HK-2 (cell line): ENCODE results near the gene COBLL1.
"Not testable (repeated sequence)": the region's sequence is repeated elsewhere in the genome, so short reads cannot be mapped to it uniquely, and the experiment has no call there.

Source experiments
- DNase-seq: peaks from one replicate; pipeline ENCODE4 v3.0.0-alpha.2; 2018; ENCODE audit not compliant: unreplicated experiment

Gene COBLL1

GRCh38 chr2:164711766-164712138, 129.9 kb downstream of the COBLL1 start:
- no peak for DNase-seq

- no peak for DNase-seq
These were observed 130.5 kb downstream of the COBLL1 start for GRCh38 chr2:164710837-164711765.

DNA sequence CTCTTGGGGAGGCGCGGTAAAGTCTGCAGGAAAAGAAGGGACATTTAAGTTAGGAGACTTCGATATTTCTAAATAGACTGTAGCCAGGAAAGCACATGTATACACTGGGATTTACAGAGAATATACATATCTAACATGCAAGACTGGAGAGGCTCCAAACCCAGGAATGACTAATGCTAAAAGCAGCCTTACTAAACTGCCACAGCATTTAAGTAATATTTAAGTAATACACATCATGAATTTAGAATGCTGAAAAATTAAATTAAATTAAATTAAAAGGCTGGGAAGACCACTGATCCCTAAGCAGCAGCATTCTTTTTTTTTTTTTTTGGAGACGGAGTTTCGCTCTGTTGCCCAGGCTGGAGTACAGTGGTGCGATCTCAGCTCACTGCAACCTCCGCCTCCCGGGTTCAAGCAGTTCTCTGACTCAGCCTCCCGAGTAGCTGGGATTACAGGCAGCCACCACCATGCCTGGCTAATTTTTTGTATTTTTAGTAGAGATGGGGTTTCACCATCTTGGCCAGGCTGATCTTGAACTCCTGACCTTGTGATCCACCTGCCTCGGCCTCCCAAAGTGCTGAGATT, 131.3 kb downstream of the COBLL1 start:
- DNase-seq = not testable (repeated sequence)

DNA sequence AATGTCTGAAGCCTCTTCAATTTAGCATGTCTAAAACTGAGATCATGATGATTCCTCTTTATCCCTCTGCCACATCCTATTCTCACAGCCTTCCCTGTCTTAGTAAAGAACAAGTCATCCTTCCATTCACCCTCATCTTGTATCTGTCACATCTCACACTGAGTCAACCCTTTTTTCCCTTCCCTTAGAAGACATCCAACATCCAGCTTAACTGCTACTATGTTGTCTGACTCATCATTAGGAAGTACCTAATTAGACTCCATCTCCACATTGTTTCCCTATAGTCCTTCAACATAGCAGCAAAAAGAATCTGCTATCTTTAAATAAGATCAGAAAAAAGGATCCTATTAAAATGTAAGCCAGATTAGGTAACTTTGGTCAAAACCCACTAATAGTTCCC, 135.1 kb downstream of the COBLL1 start:
- DNase-seq = no peak

DNA sequence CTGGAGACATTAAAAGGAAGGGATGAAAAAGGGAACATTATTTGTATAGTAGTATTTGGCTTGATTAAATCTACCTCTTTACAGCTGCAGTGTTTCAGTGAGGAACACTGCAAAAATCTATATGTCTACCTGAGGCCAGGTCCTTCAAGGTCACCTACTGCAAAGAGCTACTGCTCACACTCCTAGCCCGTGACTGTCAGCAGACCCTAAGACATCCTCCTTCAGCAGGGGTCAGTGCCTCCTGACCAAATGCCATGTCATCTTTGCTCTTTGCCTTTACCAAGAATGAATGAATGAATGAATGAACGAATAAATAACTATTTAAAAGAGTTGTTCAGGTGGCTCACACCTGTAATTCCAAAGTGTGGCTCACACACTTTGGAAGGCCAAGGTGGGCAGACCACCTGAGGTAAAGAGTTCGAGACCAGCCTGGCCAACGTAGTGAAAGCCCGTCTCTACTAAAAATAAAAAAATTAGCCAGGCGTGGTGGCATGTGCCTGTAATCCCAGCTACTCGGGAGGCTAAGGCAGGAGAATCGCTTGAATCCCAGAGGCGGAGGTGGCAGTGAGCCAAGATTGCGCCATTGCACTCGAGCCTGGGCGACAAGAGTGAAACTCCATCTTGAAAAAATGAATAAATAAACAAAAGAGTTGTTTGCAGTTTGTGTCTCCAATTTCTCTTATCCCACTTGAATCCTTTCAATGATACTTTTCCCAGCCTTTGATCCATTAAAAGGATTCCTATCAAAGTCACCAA, 136.0 kb downstream of the COBLL1 start:
- DNase-seq = no peak

DNA sequence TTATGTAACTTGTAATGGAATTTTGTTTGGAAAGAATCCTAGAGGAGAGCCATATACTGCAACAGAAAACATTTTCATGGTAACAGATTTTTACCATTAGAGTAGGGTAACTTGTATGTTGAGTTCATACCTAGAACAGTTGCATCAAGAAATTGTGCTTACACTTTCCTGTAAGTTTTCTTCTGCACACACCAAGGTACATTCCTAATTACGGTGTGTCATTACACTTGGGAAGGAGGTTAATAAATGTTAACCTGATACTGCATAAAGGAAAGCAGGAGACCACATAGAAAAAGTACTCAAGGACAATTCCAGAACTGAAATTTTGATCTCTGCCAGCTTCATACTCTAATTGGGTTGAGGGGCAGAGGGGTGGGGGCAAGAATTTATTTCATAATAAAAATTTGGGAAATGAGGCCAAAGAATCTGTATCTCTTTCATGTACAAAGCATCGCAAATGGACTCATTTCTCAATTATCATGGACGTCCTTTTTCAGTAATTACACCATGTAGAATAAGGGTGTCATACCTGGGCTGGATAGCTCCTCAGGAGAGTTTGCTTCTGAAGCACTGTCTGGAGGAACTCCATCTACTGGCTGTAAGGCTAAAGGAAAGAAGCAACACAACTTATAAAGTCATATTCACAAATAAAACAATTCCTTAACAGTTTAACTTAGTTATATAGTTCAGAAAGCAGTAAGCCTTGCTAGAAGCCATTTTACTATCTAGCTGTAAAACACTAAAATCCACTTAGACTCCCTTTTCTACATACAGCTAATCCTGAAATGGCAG, 137.5 kb downstream of the COBLL1 start:
- DNase-seq = no peak

DNA sequence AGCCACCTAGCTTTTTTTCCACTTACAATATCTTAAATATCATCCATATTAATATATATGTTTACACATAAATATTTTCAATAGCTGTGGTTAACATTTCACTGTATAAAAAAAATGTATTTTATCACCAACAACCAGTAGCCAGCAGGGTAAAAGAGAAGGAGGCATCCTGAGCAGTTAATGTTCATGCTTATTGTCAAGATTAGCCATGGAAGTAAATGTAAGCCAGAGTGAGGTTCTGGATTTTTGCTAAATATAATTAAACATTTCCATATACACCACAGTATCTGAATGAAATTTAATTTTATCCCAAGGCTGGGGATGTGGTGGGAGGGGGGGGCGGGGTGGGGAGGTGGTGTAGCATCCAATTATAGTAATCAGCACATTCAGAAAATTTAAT, 140.1 kb downstream of the COBLL1 start:
- DNase-seq = no peak

- DNase-seq = no peak
These were observed 141.2 kb downstream of the COBLL1 start for GRCh38 chr2:164700390-164700789.

DNA sequence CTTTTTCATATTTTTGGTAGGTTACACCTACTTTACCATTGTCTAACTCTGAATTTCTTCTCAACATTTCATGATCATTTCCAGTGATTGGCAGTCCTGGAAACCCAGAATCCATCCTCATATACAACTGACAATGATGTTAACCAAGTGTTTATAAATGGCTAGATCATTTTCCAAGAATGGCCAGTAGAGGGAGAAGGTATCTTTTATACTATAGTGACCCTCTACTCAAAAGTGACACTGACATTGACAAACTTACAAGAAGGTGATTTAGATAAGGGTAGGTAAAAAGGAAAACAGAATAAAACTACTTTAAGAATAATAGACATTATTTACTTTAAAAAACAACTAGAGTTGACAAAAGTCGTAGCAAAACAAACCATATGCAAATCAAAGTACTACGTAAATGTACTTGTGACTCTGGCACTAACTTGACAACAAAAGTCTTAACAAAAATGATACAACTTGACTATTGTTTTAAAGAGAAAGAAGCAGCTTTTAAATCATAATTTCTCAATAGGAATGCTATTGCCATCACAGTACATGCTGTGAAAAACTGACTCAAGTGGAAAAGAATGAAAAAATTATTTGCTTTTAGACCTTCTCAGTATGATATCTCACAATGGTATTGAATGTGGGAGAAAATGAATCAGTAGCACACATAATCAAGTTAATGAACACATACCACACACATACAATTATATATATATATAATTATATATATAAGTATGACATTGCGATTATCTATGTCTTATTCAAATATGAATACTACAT, 143.7 kb downstream of the COBLL1 start:
- no peak for DNase-seq

DNA sequence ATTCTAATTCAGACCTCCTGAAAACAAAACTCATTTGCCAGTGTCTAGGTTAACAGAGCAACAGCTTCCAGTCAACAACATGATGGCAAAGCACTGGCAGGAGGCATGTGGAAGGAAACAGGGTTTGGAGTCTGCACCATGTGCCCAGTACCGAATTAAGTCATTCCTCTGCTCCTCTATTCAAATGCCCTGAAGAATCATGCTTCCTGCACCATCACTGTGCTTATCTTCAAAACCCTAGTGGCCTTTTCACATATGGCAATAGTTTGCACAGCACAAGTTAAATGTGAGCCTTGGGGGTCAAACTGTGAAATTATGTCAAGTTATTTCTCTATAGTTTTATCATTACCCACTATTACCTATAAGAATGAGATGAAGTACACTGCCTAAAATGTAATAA, 145.0 kb downstream of the COBLL1 start:
- no peak for DNase-seq

DNA sequence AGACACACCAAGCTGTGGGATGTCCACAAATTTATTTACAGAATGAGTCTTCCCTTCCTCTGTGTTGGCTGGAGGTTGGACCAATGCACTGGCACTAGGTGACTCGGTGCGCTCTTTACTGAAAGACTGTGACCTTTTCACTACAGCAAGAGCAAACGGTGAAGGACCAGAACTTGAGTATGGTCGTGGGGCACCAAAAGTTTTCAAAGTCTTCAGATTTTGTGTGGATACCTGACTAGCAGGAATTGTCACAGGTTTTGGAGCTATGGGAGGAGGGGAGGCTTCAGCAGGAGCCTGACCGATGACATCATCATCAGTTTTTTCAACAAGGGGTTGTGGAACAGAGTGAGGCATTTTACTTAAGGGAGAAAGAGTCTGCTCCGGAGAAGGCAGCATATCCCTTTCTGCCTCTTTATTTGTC, 147.3 kb downstream of the COBLL1 start:
- no peak for DNase-seq

- no peak for DNase-seq
These were observed 147.8 kb downstream of the COBLL1 start for GRCh38 chr2:164693834-164694233.

GRCh38 chr2:164693390-164693789, 148.2 kb downstream of the COBLL1 start:
- DNase-seq = no peak

DNA sequence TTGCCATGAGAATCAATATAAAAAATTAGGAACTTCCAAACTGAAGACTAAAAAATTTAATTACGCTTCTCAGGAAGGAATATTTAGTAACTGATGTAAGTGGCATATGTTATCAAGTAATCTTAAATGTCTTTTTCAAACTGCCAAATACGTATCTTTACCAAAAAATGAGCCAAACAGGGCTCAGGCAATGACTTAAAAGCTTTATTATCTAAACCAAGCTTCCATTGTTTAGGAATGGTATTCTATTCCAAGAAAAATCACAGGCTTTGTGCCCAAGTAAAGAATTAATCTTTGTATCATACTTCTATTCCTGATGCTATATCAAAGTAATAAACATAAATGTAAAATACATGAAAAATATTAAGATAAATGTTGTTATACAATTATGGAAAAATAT, 148.7 kb downstream of the COBLL1 start:
- no peak for DNase-seq

GRCh38 chr2:164692114-164692513, 149.5 kb downstream of the COBLL1 start:
- DNase-seq = no peak

DNA sequence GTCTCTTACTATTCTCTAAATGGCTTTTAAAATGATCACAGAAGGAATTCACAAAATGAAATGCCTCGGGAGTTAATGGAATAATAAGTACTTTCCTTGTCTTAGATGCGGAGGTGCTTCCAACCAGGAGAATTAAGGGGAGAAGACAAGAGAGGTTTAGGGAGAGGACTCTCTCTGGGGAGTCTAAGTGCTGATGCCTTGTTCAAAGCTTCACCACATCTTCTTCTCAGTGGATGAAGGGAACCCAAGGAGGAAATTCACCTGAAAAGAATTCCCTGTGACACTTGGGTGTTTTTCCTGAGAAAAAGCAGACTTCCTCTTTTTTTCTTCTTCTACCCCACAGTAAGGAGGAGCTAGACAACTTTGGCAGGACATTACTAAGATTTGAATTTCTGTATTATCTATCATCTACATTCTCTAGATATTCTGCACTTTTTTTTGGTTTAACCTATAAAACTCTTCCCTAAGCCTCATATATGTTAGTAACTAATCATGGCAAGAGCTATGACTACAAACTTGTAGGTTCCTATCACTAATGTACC, 150.2 kb downstream of the COBLL1 start:
- DNase-seq = no peak

GRCh38 chr2:164690361-164690760, 151.3 kb downstream of the COBLL1 start:
- DNase-seq = no peak

DNA sequence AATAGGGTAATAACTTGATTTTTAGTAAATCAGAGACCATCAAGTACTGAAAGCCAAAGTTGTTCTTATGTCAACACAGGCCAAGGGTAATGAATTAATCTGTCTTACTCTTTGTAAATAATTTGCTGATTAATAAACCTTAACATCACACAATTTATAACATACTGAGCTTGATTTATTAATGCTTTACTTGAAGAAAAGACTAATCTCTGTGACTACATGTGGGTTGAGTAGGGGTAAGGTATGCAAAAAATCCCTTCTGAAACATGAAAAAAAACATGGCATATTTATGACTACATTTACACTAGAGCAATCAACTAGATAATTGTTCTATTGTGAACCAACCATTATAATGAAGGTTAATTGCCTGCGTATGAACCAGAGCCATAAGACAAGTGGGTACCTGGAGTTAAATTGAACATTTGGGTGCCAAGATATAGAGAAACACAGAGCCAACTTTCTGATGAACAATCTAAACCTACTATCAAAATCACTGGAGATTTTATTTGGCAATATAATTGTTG, 152.7 kb downstream of the COBLL1 start:
- DNase-seq = no peak

DNA sequence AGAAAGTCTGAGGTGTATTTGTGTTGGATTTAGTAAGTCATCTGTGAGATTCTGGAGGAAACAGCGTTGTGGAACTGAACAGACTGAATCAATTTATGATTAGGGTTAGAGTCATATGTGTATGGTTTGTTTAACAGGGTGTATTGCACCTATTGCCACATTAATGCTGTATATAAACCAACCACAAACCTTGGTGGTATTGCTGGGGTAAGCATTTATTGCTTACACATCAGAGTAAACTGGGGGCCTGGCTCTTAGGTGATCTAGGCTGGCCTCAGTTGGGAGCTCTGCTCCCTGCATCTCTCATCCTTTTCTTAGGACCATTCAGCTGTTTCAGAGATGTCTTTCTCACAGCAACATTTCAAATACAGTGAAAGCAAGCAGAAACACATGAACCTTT, 160.6 kb downstream of the COBLL1 start:
- no peak for DNase-seq

- no peak for DNase-seq
These were observed 162.9 kb downstream of the COBLL1 start for GRCh38 chr2:164678631-164679149.
